ENCODE results near the gene ZCCHC7.

GRCh38 chr9:37266630-37267029 lies 146.3 kb downstream of the ZCCHC7 start:
- TF ChIP-seq, protein P1, sequence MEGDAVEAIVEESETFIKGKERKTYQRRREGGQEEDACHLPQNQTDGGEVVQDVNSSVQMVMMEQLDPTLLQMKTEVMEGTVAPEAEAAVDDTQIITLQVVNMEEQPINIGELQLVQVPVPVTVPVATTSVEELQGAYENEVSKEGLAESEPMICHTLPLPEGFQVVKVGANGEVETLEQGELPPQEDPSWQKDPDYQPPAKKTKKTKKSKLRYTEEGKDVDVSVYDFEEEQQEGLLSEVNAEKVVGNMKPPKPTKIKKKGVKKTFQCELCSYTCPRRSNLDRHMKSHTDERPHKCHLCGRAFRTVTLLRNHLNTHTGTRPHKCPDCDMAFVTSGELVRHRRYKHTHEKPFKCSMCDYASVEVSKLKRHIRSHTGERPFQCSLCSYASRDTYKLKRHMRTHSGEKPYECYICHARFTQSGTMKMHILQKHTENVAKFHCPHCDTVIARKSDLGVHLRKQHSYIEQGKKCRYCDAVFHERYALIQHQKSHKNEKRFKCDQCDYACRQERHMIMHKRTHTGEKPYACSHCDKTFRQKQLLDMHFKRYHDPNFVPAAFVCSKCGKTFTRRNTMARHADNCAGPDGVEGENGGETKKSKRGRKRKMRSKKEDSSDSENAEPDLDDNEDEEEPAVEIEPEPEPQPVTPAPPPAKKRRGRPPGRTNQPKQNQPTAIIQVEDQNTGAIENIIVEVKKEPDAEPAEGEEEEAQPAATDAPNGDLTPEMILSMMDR (IDR thresholded peaks at IDR 0.05), result no peak
- TF ChIP-seq POLR2A (IDR thresholded peaks at IDR 0.05) (no peak), EP300 (IDR thresholded peaks at IDR 0.05) (no peak)
